ENCODE data around the gene ZC3H15. TPM values are rescaled to one million over a fixed set of nuclear protein-coding genes. Genes with fewer than 3 reads are reported as not detected.

Gene ZC3H15
- total RNA-seq, 1 experiment from 2014 or later = 98.1 TPM

DNA sequence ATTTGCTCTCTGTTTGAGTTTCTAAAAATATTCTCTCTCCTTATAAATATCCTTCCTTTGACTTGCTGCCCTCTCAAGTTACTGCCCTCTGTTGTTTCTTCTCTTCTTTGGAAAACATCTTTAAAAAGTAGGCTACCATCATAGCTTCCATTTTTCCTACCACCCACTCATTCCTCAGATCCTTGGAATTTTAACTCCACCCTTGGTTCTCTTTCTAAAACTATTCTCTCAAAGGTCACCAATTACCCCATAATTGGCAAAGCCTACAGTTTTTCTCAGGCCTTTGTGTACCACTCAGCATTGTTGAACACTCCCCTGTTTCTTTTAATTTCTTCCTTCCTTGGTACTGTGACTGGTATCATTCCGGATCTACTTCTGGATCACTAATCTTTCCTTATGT lies 60.8 kb downstream of the ZC3H15 start:
- POLR2A ChIA-PET = no interaction called here

GRCh38 chr2:186551323-186552050 lies 65.4 kb downstream of the ZC3H15 start:
- Mint-ChIP-seq H3K9me3 (ENCODE audit: unreplicated experiment) (peaks cover 10% of the 10 kb centered on the region), H3K4me3 (ENCODE audit: unreplicated experiment) (no peak overlapping the region), H3K27ac (ENCODE audit: unreplicated experiment) (peak overlapping the region; percentile 20), H3K27me3 (ENCODE audit: insufficient read depth, unreplicated experiment) (no peaks in the 10 kb centered on the region), H3K4me1 (ENCODE audit: low read depth, unreplicated experiment) (no peaks in the 10 kb centered on the region), H3K36me3 (ENCODE audit: insufficient read depth, unreplicated experiment) (no peaks in the 10 kb centered on the region)
- ChIA-PET CTCF (no interaction called here), POLR2A (no interaction called here)
- intact Hi-C loops (cut with micrococcal nuclease; ENCODE audit: unreplicated experiment) = no loop called here
- 0 out of 2 replicates have a peak, but pooled peaks cover 5% of the 10 kb centered on the region for H3K4me1 ChIP-seq
- no peaks in the 10 kb centered on the region for H3K9me3 ChIP-seq
- TF ChIP-seq, protein P1, sequence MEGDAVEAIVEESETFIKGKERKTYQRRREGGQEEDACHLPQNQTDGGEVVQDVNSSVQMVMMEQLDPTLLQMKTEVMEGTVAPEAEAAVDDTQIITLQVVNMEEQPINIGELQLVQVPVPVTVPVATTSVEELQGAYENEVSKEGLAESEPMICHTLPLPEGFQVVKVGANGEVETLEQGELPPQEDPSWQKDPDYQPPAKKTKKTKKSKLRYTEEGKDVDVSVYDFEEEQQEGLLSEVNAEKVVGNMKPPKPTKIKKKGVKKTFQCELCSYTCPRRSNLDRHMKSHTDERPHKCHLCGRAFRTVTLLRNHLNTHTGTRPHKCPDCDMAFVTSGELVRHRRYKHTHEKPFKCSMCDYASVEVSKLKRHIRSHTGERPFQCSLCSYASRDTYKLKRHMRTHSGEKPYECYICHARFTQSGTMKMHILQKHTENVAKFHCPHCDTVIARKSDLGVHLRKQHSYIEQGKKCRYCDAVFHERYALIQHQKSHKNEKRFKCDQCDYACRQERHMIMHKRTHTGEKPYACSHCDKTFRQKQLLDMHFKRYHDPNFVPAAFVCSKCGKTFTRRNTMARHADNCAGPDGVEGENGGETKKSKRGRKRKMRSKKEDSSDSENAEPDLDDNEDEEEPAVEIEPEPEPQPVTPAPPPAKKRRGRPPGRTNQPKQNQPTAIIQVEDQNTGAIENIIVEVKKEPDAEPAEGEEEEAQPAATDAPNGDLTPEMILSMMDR (IDR thresholded peaks at IDR 0.05; ENCODE audit: insufficient read depth in 1 of 2, low read depth in 1 of 2, low read length in 1 of 2, severe bottlenecking in 1 of 2, unreplicated experiment in 1 of 2) = no peak
- no peaks in the 10 kb centered on the region for H3K36me3 ChIP-seq (ENCODE audit: control insufficient read depth, insufficient read depth, low read length)
- no peak overlapping the region for H3K4me3 ChIP-seq (ENCODE audit: low read depth, low read length)
- H3K27me3 ChIP-seq (replicated peaks; ENCODE audit: control insufficient read depth, insufficient read depth, low read length) = no peaks in the 10 kb centered on the region
- DNase-seq = no peak
- no TSS peak for BruUV-seq (replicated peaks)

More for the DNA sequence above, 60.8 kb downstream of the ZC3H15 start:
- intact Hi-C loops (cut with micrococcal nuclease; ENCODE audit: unreplicated experiment) = no loop called here
- H3K27me3 Mint-ChIP-seq (ENCODE audit: insufficient read depth, unreplicated experiment) = no peaks in the 10 kb centered on the region
- no peak for DNase-seq
- CTCF ChIA-PET = no interaction called here
- H3K9me3 Mint-ChIP-seq (ENCODE audit: unreplicated experiment) = peaks cover 10% of the 10 kb centered on the region
- peaks cover 3% of the 10 kb centered on the region for H3K4me1 Mint-ChIP-seq (ENCODE audit: low read depth, unreplicated experiment)
- Histone ChIP-seq H3K4me3 (ENCODE audit: low read depth, low read length) (no peak overlapping the region), H3K27me3 (replicated peaks; ENCODE audit: control insufficient read depth, insufficient read depth, low read length) (no peaks in the 10 kb centered on the region), H3K36me3 (ENCODE audit: control insufficient read depth, insufficient read depth, low read length) (no peaks in the 10 kb centered on the region), H3K9me3 (no peaks in the 10 kb centered on the region), H3K4me1 (peaks cover 39% of the 10 kb centered on the region)
- H3K36me3 Mint-ChIP-seq (ENCODE audit: insufficient read depth, unreplicated experiment) = no peaks in the 10 kb centered on the region
- H3K27ac Mint-ChIP-seq (ENCODE audit: unreplicated experiment) = no peak overlapping the region
- TF ChIP-seq, protein P1 (IDR thresholded peaks at IDR 0.05; ENCODE audit: insufficient read depth in 1 of 2, low read depth in 1 of 2, low read length in 1 of 2, severe bottlenecking in 1 of 2, unreplicated experiment in 1 of 2) = no peak
- BruUV-seq (replicated peaks) = no TSS peak
- H3K4me3 Mint-ChIP-seq (ENCODE audit: unreplicated experiment) = no peak overlapping the region

DNA sequence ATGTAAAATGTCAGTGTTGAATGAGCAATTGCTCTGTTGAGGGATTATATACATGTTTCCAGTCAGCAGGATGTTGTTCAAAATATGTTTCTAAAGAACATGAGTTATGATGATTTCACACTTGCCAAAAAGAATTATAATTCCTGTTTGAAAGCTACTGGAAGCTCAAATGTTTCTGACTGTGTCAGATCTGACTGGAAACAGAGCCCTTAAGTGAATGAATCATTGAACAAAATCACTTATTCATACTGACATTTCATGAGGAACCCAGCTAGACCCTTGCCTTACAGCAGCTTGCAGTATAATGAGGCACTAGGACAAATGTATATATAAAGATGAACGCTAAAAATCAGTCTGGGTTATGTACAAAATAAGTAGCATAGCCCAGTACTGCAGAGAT lies 68.4 kb downstream of the ZC3H15 start:
- H3K9me3 ChIP-seq = no peaks in the 10 kb centered on the region
- H3K4me3 ChIP-seq (ENCODE audit: low read depth, low read length) = no peak overlapping the region
- no peaks in the 10 kb centered on the region for H3K27me3 ChIP-seq (replicated peaks; ENCODE audit: control insufficient read depth, insufficient read depth, low read length)
- BruUV-seq (replicated peaks) = no TSS peak
- TF ChIP-seq, protein P1 (IDR thresholded peaks at IDR 0.05; ENCODE audit: insufficient read depth in 1 of 2, low read depth in 1 of 2, low read length in 1 of 2, severe bottlenecking in 1 of 2, unreplicated experiment in 1 of 2) = no peak
- Mint-ChIP-seq H3K27ac (ENCODE audit: unreplicated experiment) (no peak overlapping the region), H3K9me3 (ENCODE audit: unreplicated experiment) (peaks cover 10% of the 10 kb centered on the region), H3K27me3 (ENCODE audit: insufficient read depth, unreplicated experiment) (no peaks in the 10 kb centered on the region), H3K4me1 (ENCODE audit: low read depth, unreplicated experiment) (no peaks in the 10 kb centered on the region), H3K4me3 (ENCODE audit: unreplicated experiment) (no peak overlapping the region), H3K36me3 (ENCODE audit: insufficient read depth, unreplicated experiment) (no peaks in the 10 kb centered on the region)
- CTCF ChIA-PET = no interaction called here
- no peak for DNase-seq
- POLR2A ChIA-PET = interaction anchor here (0.5 kb wide), 1 partner anchor 98 kb away, joined by 3 read pairs; no protein-coding TSS in a partner anchor
- intact Hi-C loops (cut with micrococcal nuclease; ENCODE audit: unreplicated experiment) = no loop called here
- H3K36me3 ChIP-seq (ENCODE audit: control insufficient read depth, insufficient read depth, low read length) = no peaks in the 10 kb centered on the region
- no peaks in the 10 kb centered on the region for H3K4me1 ChIP-seq
